Measurements from ENCODE around the gene ASMT.
"Not testable (repeated sequence)": the region's sequence is repeated elsewhere in the genome, so short reads cannot be mapped to it uniquely, and the experiment has no call there.

ASMT gene

GRCh38 chrX:1598021-1598875 is 16.6 kb upstream of the ASMT start:
- no peak for DNase-seq (ENCODE audit: low spot score)

DNA sequence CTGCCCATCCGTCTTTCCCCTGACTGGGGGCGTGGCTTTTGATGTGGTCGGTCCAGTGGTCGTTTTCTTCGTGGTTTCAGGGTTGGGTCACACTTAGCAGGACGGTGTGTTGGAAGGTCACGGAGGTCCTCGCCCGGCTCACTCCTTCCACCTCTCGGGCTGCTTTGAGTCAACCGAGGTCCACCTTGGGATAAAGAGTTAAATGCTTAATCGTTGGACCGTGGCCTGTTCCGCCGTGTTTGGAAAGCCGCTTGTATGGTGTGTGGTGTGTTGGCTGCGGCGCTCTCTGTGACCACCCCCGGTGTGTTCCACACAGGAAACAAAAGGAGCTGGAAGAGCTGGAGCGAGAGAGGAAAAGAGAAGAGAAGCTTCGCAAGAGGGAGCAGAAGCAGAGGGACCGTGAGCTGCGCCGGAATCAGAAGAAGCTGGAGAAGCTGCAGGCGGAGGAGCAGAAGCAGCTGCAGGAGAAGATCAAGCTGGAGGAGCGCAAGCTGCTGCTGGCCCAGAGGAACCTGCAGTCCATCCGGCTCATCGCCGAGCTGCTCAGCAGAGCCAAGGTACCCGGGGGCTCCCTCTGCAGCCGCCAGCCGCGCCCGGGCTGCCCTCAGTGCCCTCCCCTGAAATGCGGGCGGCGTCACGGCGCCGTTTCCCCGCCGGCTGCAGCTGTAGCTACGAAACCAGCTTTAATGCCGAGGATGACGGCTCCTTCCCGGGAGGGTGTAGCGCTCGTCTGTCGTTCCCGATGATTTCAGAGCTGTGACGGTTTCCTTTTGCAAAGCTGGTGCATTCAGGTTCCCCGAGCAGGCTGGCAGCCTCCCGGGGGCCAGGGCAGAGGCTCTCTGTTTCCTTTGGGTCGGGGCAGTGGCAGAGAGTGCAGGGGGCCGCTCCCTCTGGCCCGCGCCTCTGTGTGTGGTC is 15.7 kb upstream of the ASMT start:
- DNase-seq (ENCODE audit: low spot score) = no peak

DNA sequence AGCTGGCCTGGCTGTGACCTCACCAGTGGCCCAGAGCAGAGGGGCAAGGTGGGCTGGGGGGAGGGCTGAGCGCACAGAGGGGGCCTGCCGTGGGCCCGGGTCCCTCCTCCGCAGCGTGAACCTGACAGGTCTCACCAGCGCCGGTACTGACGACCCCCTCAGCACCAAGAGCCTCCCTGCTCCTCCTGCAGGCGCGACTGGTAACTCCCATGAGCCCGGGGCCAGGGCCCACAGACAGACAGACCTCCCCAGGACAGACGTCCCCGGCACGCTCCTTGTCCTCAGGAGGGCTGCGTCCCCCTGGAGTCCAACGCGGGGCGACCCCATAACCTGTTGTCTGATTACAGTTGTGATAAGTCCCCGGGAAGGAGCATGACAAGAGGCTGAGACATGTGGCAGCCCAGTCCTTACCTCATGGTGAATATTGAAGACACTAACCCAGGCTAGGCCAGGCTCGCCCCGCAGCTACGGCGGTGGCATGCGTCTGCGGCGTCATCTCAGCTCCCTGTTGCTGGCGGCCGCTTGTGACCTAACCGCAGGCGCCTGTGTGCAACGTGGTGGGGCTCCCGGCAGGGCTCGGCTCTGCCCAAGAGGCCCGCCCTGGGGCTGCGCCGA is 15.0 kb upstream of the ASMT start:
- DNase-seq (ENCODE audit: low spot score) = no peak

DNA sequence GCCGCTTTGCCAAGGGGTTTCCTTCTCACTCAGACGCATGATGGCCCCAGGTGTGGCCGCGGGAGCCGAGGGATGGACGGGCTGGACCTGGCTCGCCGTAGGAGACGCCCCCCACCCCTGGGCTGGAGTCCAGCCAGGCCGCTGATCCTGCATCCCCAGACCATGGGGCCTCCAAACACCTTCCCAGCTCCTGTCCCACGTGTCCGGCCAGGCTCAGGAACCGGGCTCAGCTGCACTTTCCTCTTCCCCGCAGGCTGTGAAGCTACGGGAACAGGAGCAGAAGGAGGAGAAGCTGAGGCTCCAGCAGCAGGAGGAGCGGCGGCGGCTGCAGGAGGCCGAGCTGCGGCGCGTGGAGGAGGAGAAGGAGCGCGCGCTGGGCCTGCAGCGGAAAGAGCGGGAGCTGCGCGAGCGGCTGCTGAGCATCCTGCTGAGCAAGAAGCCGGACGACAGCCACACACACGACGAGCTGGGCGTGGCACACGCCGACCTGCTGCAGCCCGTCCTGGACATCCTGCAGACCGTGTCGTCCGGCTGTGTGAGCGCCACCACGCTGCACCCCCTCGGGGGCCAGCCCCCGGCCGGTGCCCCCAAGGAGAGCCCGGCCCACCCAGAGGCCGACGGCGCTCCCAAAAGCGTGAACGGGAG is 14.3 kb upstream of the ASMT start:
- DNase-seq (ENCODE audit: low spot score) = no peak

DNA sequence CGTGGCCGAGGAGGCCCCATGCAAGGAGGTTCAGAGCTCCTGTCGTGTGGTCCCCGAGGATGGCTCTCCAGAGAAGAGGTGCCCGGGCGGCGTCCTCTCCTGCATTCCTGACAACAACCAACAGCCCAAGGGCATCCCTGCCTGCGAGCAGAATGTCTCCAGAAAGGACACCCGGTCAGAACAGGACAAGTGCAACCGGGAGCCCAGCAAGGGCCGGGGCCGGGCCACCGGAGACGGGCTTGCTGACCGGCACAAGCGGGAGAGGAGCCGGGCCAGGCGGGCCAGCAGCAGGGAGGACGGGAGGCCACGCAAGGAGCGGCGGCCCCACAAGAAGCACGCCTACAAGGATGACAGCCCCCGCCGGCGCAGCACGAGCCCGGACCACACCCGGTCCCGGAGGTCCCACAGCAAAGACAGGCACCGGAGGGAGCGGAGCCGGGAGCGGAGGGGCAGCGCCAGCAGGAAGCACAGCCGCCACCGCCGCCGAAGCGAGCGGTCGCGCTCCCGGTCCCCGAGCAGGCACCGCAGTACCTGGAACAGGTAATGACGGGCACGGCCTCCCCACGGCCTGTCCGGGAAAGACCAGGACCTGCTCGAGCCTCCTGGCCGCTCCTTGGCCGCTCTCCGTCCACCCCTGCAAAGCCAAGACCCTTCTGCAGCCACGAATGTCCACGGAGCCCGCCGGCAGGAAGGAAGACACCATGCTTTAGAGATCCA is 13.7 kb upstream of the ASMT start:
- no peak for DNase-seq (ENCODE audit: low spot score)

GRCh38 chrX:1601768-1602085 is 13.1 kb upstream of the ASMT start:
- no peak for DNase-seq (ENCODE audit: low spot score)

- DNase-seq (ENCODE audit: low spot score) = no peak
Observed at GRCh38 chrX:1602299-1602698, 12.6 kb upstream of the ASMT start.

GRCh38 chrX:1606496-1606895 is 8.4 kb upstream of the ASMT start:
- no peak for DNase-seq (ENCODE audit: low spot score)

DNA sequence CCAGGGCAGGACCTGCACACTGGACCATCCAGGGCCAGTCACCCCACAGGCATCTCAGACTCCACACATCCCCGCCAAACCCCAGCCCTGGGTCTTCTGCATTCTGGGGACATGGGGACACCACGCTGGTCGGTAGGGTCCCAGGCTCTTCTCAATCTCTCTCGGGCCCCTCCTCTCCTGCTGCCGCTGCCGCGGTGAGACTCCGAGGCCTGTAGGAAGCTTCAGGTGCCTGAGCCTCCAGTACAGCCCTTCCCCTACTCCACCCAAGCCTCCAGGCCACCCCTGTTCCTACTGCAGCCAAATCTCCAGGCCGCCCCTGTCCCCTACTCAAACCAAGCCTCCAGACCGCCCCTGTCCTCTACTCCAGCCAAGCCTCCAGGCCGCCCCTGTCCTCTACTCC is 5.5 kb upstream of the ASMT start:
- DNase-seq (ENCODE audit: low spot score) = no peak

DNA sequence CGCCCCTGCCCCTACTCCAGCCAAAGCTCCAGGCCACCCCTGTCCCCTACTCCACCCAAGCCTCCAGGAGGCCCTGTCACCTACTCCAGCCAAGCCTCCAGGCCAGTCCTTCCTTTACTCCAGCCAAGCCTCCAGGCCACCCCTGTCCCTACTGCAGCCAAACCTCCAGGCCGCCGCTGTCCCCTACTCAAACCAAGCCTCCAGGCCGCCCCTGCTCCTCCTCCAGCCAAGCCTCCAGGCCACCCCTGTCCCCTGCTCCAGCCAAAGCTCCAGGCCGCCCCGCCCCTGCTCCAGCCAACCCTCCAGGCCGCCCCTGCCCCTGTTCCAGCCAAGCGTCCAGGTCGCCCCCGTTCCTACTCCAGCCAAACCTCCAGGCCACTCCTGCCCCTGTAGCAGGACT is 5.1 kb upstream of the ASMT start:
- no peak for DNase-seq (ENCODE audit: low spot score)

GRCh38 chrX:1610166-1610565 is 4.7 kb upstream of the ASMT start:
- no peak for DNase-seq (ENCODE audit: low spot score)

DNA sequence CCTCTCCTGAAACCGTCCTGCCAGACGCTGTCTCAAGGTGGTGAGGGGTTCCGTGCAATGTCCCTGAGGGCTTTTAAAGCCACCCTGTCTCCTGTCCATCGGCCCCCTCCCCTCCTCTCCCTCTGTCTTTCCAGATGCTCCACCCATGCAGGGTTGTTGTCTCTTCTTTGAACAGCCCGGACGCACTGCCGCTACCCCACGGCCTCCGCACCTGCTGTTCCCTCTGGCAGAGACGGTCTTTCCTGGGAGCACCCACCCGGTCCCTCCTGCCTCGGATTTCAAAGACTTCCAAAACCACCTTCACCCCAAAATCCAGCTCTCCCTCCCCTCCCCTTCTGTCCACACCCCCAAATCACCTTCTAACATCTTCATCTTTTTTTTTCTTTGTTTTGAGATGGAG is 4.1 kb upstream of the ASMT start:
- DNase-seq (ENCODE audit: low spot score) = no peak

DNA sequence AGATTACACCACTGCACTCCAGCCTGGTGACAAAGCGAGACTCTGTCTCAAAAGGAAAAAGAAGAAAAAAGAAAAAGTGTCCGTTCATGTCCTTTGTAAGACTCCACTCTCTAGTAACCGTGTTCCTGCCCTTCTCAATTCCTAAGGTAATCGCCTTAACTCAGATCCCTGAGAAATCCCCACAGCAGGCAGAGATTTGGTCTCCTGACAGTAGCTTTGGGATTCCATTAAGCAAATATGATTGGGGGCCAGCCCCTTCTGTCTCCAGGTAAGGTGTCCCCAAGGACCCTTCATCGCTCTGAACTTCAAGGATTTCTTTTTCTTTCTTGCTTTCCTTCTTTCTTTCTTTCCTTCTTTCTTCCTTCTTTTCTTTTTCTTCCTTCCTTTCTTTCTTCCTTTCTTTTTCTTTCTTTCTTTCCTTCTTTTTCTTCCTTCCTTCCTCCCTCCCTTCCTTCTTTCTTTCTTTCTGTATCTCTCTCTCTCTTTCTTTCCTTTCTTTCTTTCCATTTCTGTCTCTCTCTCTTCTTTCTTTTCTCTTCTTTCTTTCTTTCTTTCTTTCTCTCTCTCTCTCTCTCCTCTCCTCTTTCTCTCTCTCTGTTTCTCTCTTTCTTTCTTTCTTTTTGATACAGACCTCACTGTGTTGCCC is 2.1 kb upstream of the ASMT start:
- no peak for DNase-seq (ENCODE audit: low spot score)

GRCh38 chrX:1618689-1619088 is 3.8 kb downstream of the ASMT start:
- peak; percentile 16 for DNase-seq (ENCODE audit: low spot score)

DNA sequence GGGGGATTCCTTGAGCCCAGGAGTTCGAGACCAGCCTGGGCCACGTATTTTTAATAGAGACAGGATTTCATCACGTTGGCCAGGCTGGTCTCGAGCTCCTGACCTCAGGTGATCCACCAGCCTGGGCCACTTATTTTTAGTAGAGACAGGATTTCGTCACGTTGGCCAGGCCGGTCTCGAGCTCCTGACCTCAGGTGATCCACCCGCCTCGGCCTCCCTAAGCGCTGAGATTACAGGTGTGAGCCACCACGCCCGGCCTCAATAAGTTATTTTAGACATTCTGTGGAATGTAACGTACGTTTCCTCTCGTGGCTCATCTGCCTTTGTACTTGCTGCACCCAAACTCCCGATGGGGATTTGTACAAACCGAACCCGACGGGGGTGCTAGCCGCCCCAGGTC is 8.8 kb downstream of the ASMT start:
- DNase-seq (ENCODE audit: low spot score) = no peak

DNA sequence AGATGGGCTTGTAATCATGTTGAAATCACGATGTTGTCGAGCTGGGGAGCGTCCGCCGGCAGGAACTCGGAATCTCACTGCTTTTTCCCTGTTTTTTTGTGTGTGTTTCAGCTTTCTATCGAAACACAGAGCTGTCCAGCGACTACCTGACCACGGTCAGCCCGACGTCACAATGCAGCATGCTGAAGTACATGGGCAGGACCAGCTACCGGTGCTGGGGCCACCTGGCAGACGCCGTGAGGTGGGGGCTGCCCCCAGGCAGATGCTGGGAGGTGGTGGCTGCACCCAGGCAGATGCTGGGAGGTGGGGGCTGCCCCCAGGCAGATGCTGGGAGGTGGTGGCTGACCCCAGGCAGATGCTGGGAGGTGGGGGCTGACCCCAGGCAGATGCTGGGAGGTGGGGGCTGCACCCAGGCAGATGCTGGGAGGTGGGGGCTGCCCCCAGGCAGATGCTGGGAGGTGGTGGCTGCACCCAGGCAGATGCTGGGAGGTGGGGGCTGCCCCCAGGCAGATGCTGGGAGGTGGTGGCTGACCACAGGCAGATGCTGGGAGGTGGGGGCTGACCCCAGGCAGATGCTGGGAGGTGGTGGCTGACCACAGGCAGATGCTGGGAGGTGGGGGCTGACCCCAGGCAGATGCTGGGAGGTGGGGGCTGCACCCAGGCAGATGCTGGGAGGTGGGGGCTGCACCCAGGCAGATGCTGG is 9.4 kb downstream of the ASMT start:
- not testable (repeated sequence) for DNase-seq (ENCODE audit: low spot score)

DNA sequence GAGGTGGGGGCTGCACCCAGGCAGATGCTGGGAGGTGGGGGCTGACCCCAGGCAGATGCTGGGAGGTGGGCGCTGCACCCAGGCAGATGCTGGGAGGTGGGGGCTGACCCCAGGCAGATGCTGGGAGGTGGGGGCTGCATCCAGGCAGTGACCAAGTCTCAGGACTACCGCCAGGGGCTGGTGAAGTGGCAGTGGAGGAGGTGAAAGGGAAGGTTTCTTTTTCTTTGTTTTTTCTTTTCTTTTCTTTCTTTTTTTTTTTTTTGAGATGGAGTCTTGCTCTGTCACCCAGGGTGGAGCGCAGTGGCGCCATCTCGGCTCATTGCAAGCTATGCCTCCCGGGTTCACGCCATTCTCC is 10.0 kb downstream of the ASMT start:
- DNase-seq (ENCODE audit: low spot score) = not testable (repeated sequence)

- DNase-seq (ENCODE audit: low spot score) = no peak
Observed at GRCh38 chrX:1629244-1629643, 14.4 kb downstream of the ASMT start.

DNA sequence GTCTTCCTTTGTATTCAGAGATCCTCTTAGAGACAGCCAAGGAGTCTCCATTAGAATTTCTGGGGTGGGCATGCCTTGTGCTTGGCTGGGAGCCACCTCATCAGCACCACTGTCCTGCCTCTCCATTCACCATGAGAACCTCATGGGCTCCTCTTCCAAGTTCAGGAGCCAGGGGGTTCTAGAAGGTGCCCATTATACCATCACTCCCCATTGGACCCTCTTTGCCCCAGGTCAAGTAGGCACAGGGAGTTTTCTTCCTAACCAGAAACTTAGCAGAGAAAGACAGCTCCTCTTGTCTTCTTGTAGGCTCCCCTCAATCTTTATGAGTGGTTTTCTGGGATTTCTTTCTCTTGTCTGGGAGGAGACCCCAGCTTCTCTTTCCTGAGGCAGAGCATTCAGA is 31.1 kb downstream of the ASMT start:
- DNase-seq (ENCODE audit: low spot score) = no peak

GRCh38 chrX:1649621-1650020 is 34.8 kb downstream of the ASMT start:
- no peak for DNase-seq (ENCODE audit: low spot score)
